Right atrium auricular region (tissue), 2 donors: ENCODE data around the gene POLA2. TPM values are rescaled to one million over a fixed set of nuclear protein-coding genes. Genes with fewer than 3 reads are reported as not detected.

Experiments used
- DNase-seq: peaks from one replicate; pipeline ENCODE4 v3.0.0-alpha.2; 2019; ENCODE audit warnings: low spot score
- H3K27ac ChIP-seq, 2 donors: fragments of 200-600 bp; sonication (generic); 1 replicate in 1 of 2; 2 replicates in 1 of 2; pipeline ENCODE4 v1.5.1; 2016 to 2019
- H3K27me3 ChIP-seq, 2 donors: fragments of 200-600 bp; sonication (generic); one replicate each; pipeline versions ENCODE4 v1.5.1 to v1.6.0; 2017 to 2019
- H3K36me3 ChIP-seq: fragments of 200-600 bp; sonication (generic); one replicate; pipeline ENCODE4 v1.5.1; 2016
- H3K4me1 ChIP-seq, 2 donors: fragments of 200-600 bp; sonication (generic); one replicate each; pipeline versions ENCODE4 v1.5.1 to v1.6.0; 2017 to 2019
- H3K4me3 ChIP-seq, 2 donors: fragments of 200-600 bp; sonication (generic); 1 replicate in 1 of 2; 2 replicates in 1 of 2; pipeline ENCODE4 v1.5.1; 2017 to 2019; ENCODE audit warnings: mild to moderate bottlenecking in 1 of 2, moderate library complexity in 1 of 2
- H3K9me3 ChIP-seq, 2 donors: fragments of 200-600 bp; sonication (generic); one replicate each; pipeline ENCODE4 v1.5.1; 2019
- total RNA-seq, 2 donors: library from RNA; depleted of rRNA; stranded (reverse); fragments of >200 nt; gene quantifications; one replicate each; pipeline ENCODE4 v1.1.0, GENCODE V29; 2016
- TF ChIP-seq, protein P1 (sequence below), 2 donors: fragments of 200-600 bp; sonication (generic); IDR thresholded peaks; one replicate each; pipeline ENCODE4 v1.5.1; 2019; ENCODE audit warnings: antibody characterized with exemption in 2 of 2

POLA2 gene
- total RNA-seq, 2 donors from 2014 or later: 4.5 to 12.4 TPM

DNA sequence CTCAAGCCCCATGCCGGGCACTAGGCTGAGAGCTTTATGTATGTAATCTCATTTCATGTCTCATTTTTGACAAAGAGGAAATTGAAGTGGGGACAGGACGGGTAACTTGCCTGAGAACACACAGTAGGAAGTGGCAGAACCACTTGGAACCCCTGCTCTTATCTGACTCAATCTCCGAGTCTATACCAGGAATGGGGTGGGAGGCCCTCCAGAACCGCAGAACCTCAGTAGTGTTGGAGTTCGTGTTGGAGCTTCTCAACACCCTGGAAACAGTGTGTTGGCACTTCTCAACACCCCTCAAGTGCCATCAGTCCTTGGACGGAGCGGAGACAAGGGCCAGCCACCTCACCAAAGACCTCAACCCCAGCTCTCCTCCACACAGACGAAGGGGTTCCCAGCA, 38.8 kb upstream of the POLA2 start:
- Histone ChIP-seq H3K4me1 (peaks cover 0 to 14% of the 10 kb centered on the region in 2 donors), H3K36me3 (no peaks in the 10 kb centered on the region), H3K4me3 (no peak overlapping the region), H3K27me3 (no peaks in the 10 kb centered on the region), H3K9me3 (no peaks in the 10 kb centered on the region), H3K27ac (no peak overlapping the region)
- DNase-seq: no peak
- TF ChIP-seq, protein P1, sequence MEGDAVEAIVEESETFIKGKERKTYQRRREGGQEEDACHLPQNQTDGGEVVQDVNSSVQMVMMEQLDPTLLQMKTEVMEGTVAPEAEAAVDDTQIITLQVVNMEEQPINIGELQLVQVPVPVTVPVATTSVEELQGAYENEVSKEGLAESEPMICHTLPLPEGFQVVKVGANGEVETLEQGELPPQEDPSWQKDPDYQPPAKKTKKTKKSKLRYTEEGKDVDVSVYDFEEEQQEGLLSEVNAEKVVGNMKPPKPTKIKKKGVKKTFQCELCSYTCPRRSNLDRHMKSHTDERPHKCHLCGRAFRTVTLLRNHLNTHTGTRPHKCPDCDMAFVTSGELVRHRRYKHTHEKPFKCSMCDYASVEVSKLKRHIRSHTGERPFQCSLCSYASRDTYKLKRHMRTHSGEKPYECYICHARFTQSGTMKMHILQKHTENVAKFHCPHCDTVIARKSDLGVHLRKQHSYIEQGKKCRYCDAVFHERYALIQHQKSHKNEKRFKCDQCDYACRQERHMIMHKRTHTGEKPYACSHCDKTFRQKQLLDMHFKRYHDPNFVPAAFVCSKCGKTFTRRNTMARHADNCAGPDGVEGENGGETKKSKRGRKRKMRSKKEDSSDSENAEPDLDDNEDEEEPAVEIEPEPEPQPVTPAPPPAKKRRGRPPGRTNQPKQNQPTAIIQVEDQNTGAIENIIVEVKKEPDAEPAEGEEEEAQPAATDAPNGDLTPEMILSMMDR (IDR thresholded peaks at IDR 0.05): no peak

GRCh38 chr11:65224930-65225278, 36.9 kb upstream of the POLA2 start:
- no peaks in the 10 kb centered on the region for H3K27me3 ChIP-seq
- no peak overlapping the region for H3K4me3 ChIP-seq
- TF ChIP-seq, protein P1 (IDR thresholded peaks at IDR 0.05): no peak
- DNase-seq: peak; percentile 83
- H3K4me1 ChIP-seq: peaks cover 0 to 14% of the 10 kb centered on the region in 2 donors
- H3K27ac ChIP-seq: peak overlapping the region; percentile 13 to 37
- no peaks in the 10 kb centered on the region for H3K9me3 ChIP-seq
- H3K36me3 ChIP-seq: no peaks in the 10 kb centered on the region

GRCh38 chr11:65225279-65226102, 36.3 kb upstream of the POLA2 start:
- Histone ChIP-seq H3K27ac (peak overlapping the region; percentile 13 to 37), H3K4me1 (peaks cover 0 to 14% of the 10 kb centered on the region in 2 donors), H3K36me3 (no peaks in the 10 kb centered on the region), H3K9me3 (no peaks in the 10 kb centered on the region), H3K27me3 (no peaks in the 10 kb centered on the region), H3K4me3 (peak overlapping the region; percentile 28 to 50)
- DNase-seq: peak; percentile 72
- TF ChIP-seq, protein P1 (IDR thresholded peaks at IDR 0.05): peak; percentile 37 to 66

- TF ChIP-seq, protein P1 (IDR thresholded peaks at IDR 0.05): no peak
- Histone ChIP-seq H3K4me1 (peaks cover 0 to 14% of the 10 kb centered on the region in 2 donors), H3K27me3 (no peaks in the 10 kb centered on the region), H3K4me3 (peak overlapping the region; percentile 28 to 50), H3K36me3 (no peaks in the 10 kb centered on the region), H3K9me3 (no peaks in the 10 kb centered on the region), H3K27ac (peak overlapping the region in 1 of 2 donors; percentile 37)
- no peak for DNase-seq
These were observed 35.7 kb upstream of the POLA2 start for GRCh38 chr11:65226103-65226442.

- Histone ChIP-seq H3K36me3 (no peaks in the 10 kb centered on the region), H3K27me3 (no peaks in the 10 kb centered on the region), H3K4me3 (no peak overlapping the region), H3K4me1 (peaks cover 0 to 14% of the 10 kb centered on the region in 2 donors), H3K9me3 (no peaks in the 10 kb centered on the region), H3K27ac (no peak overlapping the region)
- TF ChIP-seq, protein P1 (IDR thresholded peaks at IDR 0.05): no peak
- no peak for DNase-seq
These were observed 33.9 kb upstream of the POLA2 start for GRCh38 chr11:65227879-65228278.
